GM12878 (cell line): Measurements from ENCODE around the gene PDLIM5. TPM values are rescaled to one million over a fixed set of nuclear protein-coding genes. Genes with fewer than 3 reads are reported as not detected.
"Not testable (repeated sequence)": the region's sequence is repeated elsewhere in the genome, so short reads cannot be mapped to it uniquely, and the experiment has no call there.

Experiments used
- ATAC-seq: fragments of 200-7000 bp; cut with Tn5 transposase; 3 replicates; pipeline ENCODE4 v1.9.1; 2020; ENCODE audit warnings: mild to moderate bottlenecking, moderate library complexity
- BruUV-seq: library from RNA; stranded (reverse); fragments of 400-500 nt; replicated peaks from 2 replicates; lab custom pipeline; 2021; lab: Mats Ljungman, UMichigan
- CTCF ChIA-PET: fragments of 300-600 bp; sonication (Branson Sonifier 250); formaldehyde crosslinking; extraction: SDS; loops from one replicate; lab custom pipeline; 2021; ENCODE audit warnings: inconsistent platforms; lab: Yijun Ruan, JAX
- POLR2A ChIA-PET: fragments of 350-600 bp; formaldehyde crosslinking; extraction: SDS; loops from one replicate; lab custom pipeline; 2021; ENCODE audit warnings: inconsistent platforms; lab: Charles Lee
- RAD21 ChIA-PET: fragments of 300-600 bp; sonication (Branson Sonifier 250); formaldehyde crosslinking; loops from one replicate; lab custom pipeline; 2023; ENCODE audit warnings: antibody characterized with exemption; ENCODE audit not compliant: unreplicated experiment; lab: Charles Lee
- SMC1A ChIA-PET: fragments of 300-600 bp; sonication (Branson Sonifier 250); formaldehyde crosslinking; loops from one replicate; lab custom pipeline; 2023; ENCODE audit not compliant: unreplicated experiment, uncharacterized antibody; lab: Charles Lee
- DNase-seq: peaks from one replicate; pipeline ENCODE4 v3.0.0-alpha.2; 2011; ENCODE audit warnings: low read depth, low spot score
- FAIRE-seq: peaks from 3 replicates; lab custom pipeline; 2011; peaks lifted over from hg19 to GRCh38; lab: Jason Lieb, UNC
- H2AFZ ChIP-seq: 2 replicates; pipeline ENCODE4 v1.6.0; 2011; ENCODE audit warnings: low read depth, low read length, control low read depth; ENCODE audit not compliant: control insufficient read depth
- H3K27ac ChIP-seq: 2 replicates; pipeline ENCODE4 v1.5.1; 2011; ENCODE audit warnings: control low read depth; ENCODE audit not compliant: control insufficient read depth, insufficient read depth
- H3K27me3 ChIP-seq, 2 experiments: replicated peaks in 1 of 2; 2 replicates each; pipeline versions ENCODE4 v1.6.0 to v1.6.1; 2011; ENCODE audit warnings: low read length in 1 of 2; ENCODE audit not compliant: control insufficient read depth in 2 of 2, insufficient read depth in 2 of 2
- H3K36me3 ChIP-seq, 2 experiments: 2 replicates each; pipeline ENCODE4 v1.5.1; 2011; ENCODE audit warnings: low read length in 1 of 2; ENCODE audit not compliant: control insufficient read depth in 2 of 2, insufficient read depth in 2 of 2
- H3K4me1 ChIP-seq: 2 replicates; pipeline ENCODE4 v1.6.1; 2011; ENCODE audit warnings: mild to moderate bottlenecking, low read length, moderate library complexity, mixed read lengths; ENCODE audit not compliant: control insufficient read depth, insufficient read depth
- H3K4me2 ChIP-seq: 2 replicates; pipeline ENCODE4 v1.6.0; 2011; ENCODE audit warnings: control low read depth; ENCODE audit not compliant: control insufficient read depth, insufficient read depth
- H3K4me3 ChIP-seq: fragments of 200-600 bp; sonication (generic); 2 replicates; pipeline ENCODE4 v1.5.1; 2016
- H3K79me2 ChIP-seq: 2 replicates; pipeline ENCODE4 v1.6.0; 2011; ENCODE audit warnings: low read length; ENCODE audit not compliant: control insufficient read depth, insufficient read depth
- H3K9ac ChIP-seq: 2 replicates; pipeline ENCODE4 v1.8.0; 2011; ENCODE audit warnings: low read length, control low read depth, mixed read lengths; ENCODE audit not compliant: control insufficient read depth, insufficient read depth
- H3K9me3 ChIP-seq: replicated peaks from 3 replicates; pipeline ENCODE4 v1.5.1; 2011; ENCODE audit warnings: mild to moderate bottlenecking, low read length; ENCODE audit not compliant: control insufficient read depth, insufficient read depth
- H4K20me1 ChIP-seq: 2 replicates; pipeline ENCODE4 v1.6.0; 2011; ENCODE audit not compliant: control insufficient read depth, insufficient read depth
- EZH2 ChIP-seq: IDR thresholded peaks from 2 replicates; pipeline ENCODE4 v1.6.1; 2012; ENCODE audit warnings: low read depth, mild to moderate bottlenecking, control low read depth, inconsistent platforms, low read length, borderline replicate concordance; ENCODE audit not compliant: control insufficient read depth
- IKZF2 ChIP-seq, 2 experiments: fragments of 450-650 bp; IDR thresholded peaks; 2 replicates each; pipeline ENCODE4 v1.6.1; 2017; ENCODE audit warnings: mild to moderate bottlenecking in 2 of 2, moderate library complexity in 2 of 2
- IRF4 ChIP-seq: IDR thresholded peaks from 2 replicates; pipeline ENCODE4 v1.6.1; 2011; ENCODE audit warnings: low read depth, low read length
- KAT2A ChIP-seq: conservative IDR thresholded peaks from 2 replicates; pipeline ENCODE4 v1.6.1; 2011; ENCODE audit warnings: low read depth, low read length; ENCODE audit not compliant: control insufficient read depth
- RCOR1 ChIP-seq: conservative IDR thresholded peaks from 2 replicates; pipeline ENCODE4 v1.6.1; 2012; ENCODE audit warnings: low read depth, low read length, improper control_type of control experiment
- SPI1 ChIP-seq: IDR thresholded peaks from 2 replicates; pipeline ENCODE4 v1.6.1; 2011; ENCODE audit warnings: low read depth, mild to moderate bottlenecking, low read length, moderate library complexity, borderline replicate concordance; ENCODE audit not compliant: insufficient read depth
- WGBS: methylation state at CpG from one replicate; pipeline ENCODE4 v1.1.6; 2016; ENCODE audit warnings: low lambda C conversion rate; ENCODE audit not compliant: insufficient replicate concordance, insufficient coverage; ENCODE audit errors: missing lambda C conversion rate; 5-methylcytosine and 5-hydroxymethylcytosine counted together
- in situ Hi-C: fragments of 300-500 bp; cut with MboI; formaldehyde crosslinking; loops from 9 replicates; pipeline ENCODE4 v1.14.3; 2018; ENCODE audit warnings: mixed read lengths
- intact Hi-C: fragments of 100-400 bp; cut with micrococcal nuclease; formaldehyde crosslinking; loops from one replicate; pipeline ENCODE4 v1.14.2; 2022; ENCODE audit not compliant: unreplicated experiment
- polyA plus RNA-seq, 11 experiments: library from polyadenylated mRNA; depleted of rRNA in 4 of 11; unstranded in 6 of 11; stranded (reverse) in 5 of 11; fragments of >200 nt; fragmentation: Nextera tagmentation in 4 of 11; fragmentation: Illumina TruSeq in 1 of 11; extraction: Ambion mirVana in 4 of 11; extraction: Trizol in 1 of 11; gene quantifications; 1 replicate in 1 of 11; 2 replicates in 10 of 11; pipeline versions ENCODE4 v1.2.1 to v1.2.3, GENCODE V29; 2011 to 2016; ENCODE audit warnings: inconsistent platforms in 2 of 11, missing spikeins in 2 of 11, low read depth in 1 of 11
- total RNA-seq, 4 experiments: library from RNA; depleted of rRNA in 3 of 4; stranded (reverse); fragments of >200 nt in 3 of 4; fragmentation: Illumina TruSeq in 1 of 4; extraction: Trizol in 1 of 4; gene quantifications; 2 replicates each; pipeline versions ENCODE4 v1.2.1 to v1.2.3, GENCODE V29; 2013 to 2021
- TF ChIP-seq, protein P1 (sequence below): IDR thresholded peaks from 2 replicates; pipeline ENCODE4 v1.6.1; 2012; ENCODE audit warnings: low read depth, low read length, improper control_type of control experiment
- TF ChIP-seq, protein P2 (sequence below): fragments of 450-650 bp; IDR thresholded peaks from 2 replicates; pipeline ENCODE4 v1.6.1; 2018; ENCODE audit warnings: borderline replicate concordance, mild to moderate bottlenecking; ENCODE audit not compliant: partially characterized antibody
- TF ChIP-seq, protein P3 (sequence below): IDR thresholded peaks from 2 replicates; pipeline ENCODE4 v1.6.1; 2011; ENCODE audit warnings: low read depth, low read length, improper control_type of control experiment, borderline replicate concordance

PDLIM5 gene
- total and polyA plus RNA-seq, 10 of the 15 experiments (the other 5 are each of a cell fraction or from before 2014, with no cell fraction given), result 10.0 to 52.9 (median 20.7) TPM

DNA sequence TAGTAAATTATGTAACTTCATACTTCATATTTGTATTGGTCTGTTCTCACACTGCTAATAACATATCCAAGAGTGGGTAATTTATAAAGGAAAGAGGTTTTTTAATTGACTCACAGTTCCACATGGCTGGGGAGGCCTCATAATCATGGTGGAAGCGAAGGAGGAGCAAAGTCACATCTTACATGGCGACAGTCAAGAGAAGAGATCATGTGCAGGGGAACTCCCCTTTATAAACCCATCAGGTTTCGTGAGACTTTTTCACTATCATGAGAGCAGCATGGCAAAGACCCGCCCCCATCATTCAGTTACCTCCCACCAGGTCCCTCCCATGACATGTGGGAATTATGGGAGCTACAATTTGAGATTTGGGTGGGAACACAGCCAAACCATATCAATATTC is 19.0 kb downstream of the PDLIM5 start:
- H3K4me2 ChIP-seq, RAD21 ChIA-PET, H3K27ac ChIP-seq, H3K79me2 ChIP-seq, BruUV-seq, H3K36me3 ChIP-seq, H4K20me1 ChIP-seq, FAIRE-seq, SMC1A ChIA-PET, H3K9ac ChIP-seq, H2AFZ ChIP-seq, DNase-seq, H3K9me3 ChIP-seq, ATAC-seq, intact Hi-C loops, H3K4me3 ChIP-seq, H3K27me3 ChIP-seq, H3K4me1 ChIP-seq, in situ Hi-C loops, CTCF ChIA-PET: not testable (repeated sequence)
- POLR2A ChIA-PET, result interaction anchor here (0.6 kb wide), 1 partner anchor 410 kb away, joined by 3 read pairs; no protein-coding TSS in a partner anchor
- 97% methylated on average over 4 of the region's 4 CpGs for WGBS

DNA sequence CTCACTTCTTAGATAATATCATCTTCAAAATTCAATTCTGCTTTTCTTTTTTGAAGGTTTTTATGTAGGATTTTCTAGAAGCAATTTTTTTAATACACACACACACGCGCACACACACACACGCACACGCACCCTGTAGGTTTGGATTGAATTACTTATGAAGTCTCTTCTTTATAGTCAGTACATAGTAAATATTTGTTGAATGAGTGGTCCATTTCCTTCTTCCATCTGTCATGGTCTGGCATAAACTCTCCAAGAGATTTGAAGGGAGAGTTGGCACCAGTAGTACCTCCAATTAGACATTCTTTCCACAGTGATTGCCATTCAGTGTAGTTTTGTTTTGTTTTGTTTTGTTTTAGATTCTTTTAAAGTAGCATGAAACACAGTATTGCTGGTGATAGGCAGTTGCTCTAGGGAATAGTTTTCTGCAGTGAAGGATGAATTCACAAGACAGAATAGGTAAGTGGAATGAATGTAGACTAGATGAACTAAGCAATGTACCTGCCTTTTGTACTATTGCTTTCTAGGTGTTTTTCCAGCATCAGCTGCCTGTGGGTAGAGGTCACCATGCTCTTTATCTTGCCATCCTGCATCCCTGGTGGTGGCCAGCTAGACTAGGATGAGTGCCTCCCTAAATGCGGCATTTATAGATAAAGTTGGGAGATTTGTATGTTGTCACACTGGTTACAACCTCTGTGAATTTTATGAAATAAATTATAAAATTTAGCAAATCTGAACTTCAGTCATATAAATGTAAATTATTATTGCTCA is 20.5 kb downstream of the PDLIM5 start:
- ChIA-PET POLR2A (no interaction called here), SMC1A (no interaction called here), CTCF (no interaction called here)
- no peak for TF ChIP-seq RCOR1
- no peak for TF ChIP-seq IRF4
- TF ChIP-seq, protein P1, sequence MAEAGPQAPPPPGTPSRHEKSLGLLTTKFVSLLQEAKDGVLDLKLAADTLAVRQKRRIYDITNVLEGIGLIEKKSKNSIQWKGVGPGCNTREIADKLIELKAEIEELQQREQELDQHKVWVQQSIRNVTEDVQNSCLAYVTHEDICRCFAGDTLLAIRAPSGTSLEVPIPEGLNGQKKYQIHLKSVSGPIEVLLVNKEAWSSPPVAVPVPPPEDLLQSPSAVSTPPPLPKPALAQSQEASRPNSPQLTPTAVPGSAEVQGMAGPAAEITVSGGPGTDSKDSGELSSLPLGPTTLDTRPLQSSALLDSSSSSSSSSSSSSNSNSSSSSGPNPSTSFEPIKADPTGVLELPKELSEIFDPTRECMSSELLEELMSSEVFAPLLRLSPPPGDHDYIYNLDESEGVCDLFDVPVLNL, result no peak
- no peak for TF ChIP-seq EZH2
- no peak for TF ChIP-seq SPI1
- TF ChIP-seq, protein P2, sequence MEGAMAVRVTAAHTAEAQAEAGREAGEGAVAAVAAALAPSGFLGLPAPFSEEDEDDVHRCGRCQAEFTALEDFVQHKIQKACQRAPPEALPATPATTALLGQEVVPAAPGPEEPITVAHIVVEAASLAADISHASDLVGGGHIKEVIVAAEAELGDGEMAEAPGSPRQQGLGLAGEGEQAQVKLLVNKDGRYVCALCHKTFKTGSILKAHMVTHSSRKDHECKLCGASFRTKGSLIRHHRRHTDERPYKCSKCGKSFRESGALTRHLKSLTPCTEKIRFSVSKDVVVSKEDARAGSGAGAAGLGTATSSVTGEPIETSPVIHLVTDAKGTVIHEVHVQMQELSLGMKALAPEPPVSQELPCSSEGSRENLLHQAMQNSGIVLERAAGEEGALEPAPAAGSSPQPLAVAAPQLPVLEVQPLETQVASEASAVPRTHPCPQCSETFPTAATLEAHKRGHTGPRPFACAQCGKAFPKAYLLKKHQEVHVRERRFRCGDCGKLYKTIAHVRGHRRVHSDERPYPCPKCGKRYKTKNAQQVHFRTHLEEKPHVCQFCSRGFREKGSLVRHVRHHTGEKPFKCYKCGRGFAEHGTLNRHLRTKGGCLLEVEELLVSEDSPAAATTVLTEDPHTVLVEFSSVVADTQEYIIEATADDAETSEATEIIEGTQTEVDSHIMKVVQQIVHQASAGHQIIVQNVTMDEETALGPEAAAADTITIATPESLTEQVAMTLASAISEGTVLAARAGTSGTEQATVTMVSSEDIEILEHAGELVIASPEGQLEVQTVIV, result no peak
- TF ChIP-seq, protein P3, sequence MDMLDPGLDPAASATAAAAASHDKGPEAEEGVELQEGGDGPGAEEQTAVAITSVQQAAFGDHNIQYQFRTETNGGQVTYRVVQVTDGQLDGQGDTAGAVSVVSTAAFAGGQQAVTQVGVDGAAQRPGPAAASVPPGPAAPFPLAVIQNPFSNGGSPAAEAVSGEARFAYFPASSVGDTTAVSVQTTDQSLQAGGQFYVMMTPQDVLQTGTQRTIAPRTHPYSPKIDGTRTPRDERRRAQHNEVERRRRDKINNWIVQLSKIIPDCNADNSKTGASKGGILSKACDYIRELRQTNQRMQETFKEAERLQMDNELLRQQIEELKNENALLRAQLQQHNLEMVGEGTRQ, result no peak
- no peak for TF ChIP-seq KAT2A
- TF ChIP-seq IKZF2 (IDR thresholded peaks at IDR 0.05), result no peak

More for the DNA sequence above, 20.5 kb downstream of the PDLIM5 start:
- Histone ChIP-seq H3K36me3 (no peaks in the 10 kb centered on the region), H3K4me2 (no peak overlapping the region), H3K4me1 (no peaks in the 10 kb centered on the region), H3K9ac (no peak overlapping the region), H3K27me3 (no peaks in the 10 kb centered on the region), H3K9me3 (peaks cover 3% of the 10 kb centered on the region; the same call in 2 of the 3 replicates), H3K4me3 (no peak overlapping the region), H3K27ac (no peak overlapping the region), H4K20me1 (no peaks in the 10 kb centered on the region), H2AFZ (no peak overlapping the region), H3K79me2 (peaks cover 2% of the 10 kb centered on the region; the same call in 1 of the 2 replicates)
- no peak for DNase-seq
- no peak for ATAC-seq
- 100% methylated on average over 5 of the region's 5 CpGs for WGBS
- BruUV-seq, result no TSS peak
- intact Hi-C loops, result no loop called here
- no peak for FAIRE-seq
- RAD21 ChIA-PET, result no interaction called here
- in situ Hi-C loops, result no loop called here
